HG03469 (cell line): ENCODE results near the gene CDK14.
"Not testable (repeated sequence)": the region's sequence is repeated elsewhere in the genome, so short reads cannot be mapped to it uniquely, and the experiment has no call there.

ENCODE experiments used
- ATAC-seq: cut with Tn5 transposase; IDR thresholded peaks from one replicate; pipeline ENCODE4 v1.9.1; 2021; ENCODE audit warnings: mild to moderate bottlenecking, moderate library complexity, moderate number of reproducible peaks; ENCODE audit not compliant: unreplicated experiment

The CDK14 gene

GRCh38 chr7:90629297-90629918 lies 33.3 kb downstream of the CDK14 start:
- peak; percentile 80 for ATAC-seq

GRCh38 chr7:90631502-90631901 lies 35.4 kb downstream of the CDK14 start:
- ATAC-seq: no peak

GRCh38 chr7:90639683-90640082 lies 43.6 kb downstream of the CDK14 start:
- not testable (repeated sequence) for ATAC-seq

GRCh38 chr7:90642978-90643377 lies 46.9 kb downstream of the CDK14 start:
- ATAC-seq: no peak

GRCh38 chr7:90645784-90646183 lies 49.7 kb downstream of the CDK14 start:
- no peak for ATAC-seq

- ATAC-seq: no peak
These were observed 52.0 kb downstream of the CDK14 start for GRCh38 chr7:90648107-90648506.

GRCh38 chr7:90648834-90649233 lies 52.7 kb downstream of the CDK14 start:
- no peak for ATAC-seq

GRCh38 chr7:90654718-90655427 lies 58.8 kb downstream of the CDK14 start:
- no peak for ATAC-seq

GRCh38 chr7:90655566-90655965 lies 59.4 kb downstream of the CDK14 start:
- no peak for ATAC-seq

- ATAC-seq: no peak
These were observed 61.4 kb downstream of the CDK14 start for GRCh38 chr7:90657481-90657880.

- ATAC-seq: no peak
These were observed 64.0 kb downstream of the CDK14 start for GRCh38 chr7:90660100-90660499.

- no peak for ATAC-seq
These were observed 64.7 kb downstream of the CDK14 start for GRCh38 chr7:90660819-90661218.

- no peak for ATAC-seq
These were observed 65.4 kb downstream of the CDK14 start for GRCh38 chr7:90661290-90662151.

- no peak for ATAC-seq
These were observed 67.1 kb downstream of the CDK14 start for GRCh38 chr7:90663176-90663575.

- no peak for ATAC-seq
These were observed 70.1 kb downstream of the CDK14 start for GRCh38 chr7:90666186-90666585.

GRCh38 chr7:90668992-90669391 lies 72.9 kb downstream of the CDK14 start:
- no peak for ATAC-seq

- no peak for ATAC-seq
These were observed 73.4 kb downstream of the CDK14 start for GRCh38 chr7:90669492-90669891.

- no peak for ATAC-seq
These were observed 75.5 kb downstream of the CDK14 start for GRCh38 chr7:90671571-90671970.

- no peak for ATAC-seq
These were observed 76.1 kb downstream of the CDK14 start for GRCh38 chr7:90672210-90672609.

GRCh38 chr7:90674625-90675024 lies 78.5 kb downstream of the CDK14 start:
- ATAC-seq: no peak

- ATAC-seq: no peak
These were observed 79.9 kb downstream of the CDK14 start for GRCh38 chr7:90675982-90676381.
